Large intestine (tissue), 12 donors: Measurements from ENCODE around the gene CNEP1R1. TPM values are rescaled to one million over a fixed set of nuclear protein-coding genes. Genes with fewer than 3 reads are reported as not detected.

Experiments
- DNase-seq, 2 donors: peaks; one replicate each; pipeline versions ENCODE4 v3.0.0 to v3.0.0-alpha.2; 2013
- H3K27ac ChIP-seq: one replicate; pipeline ENCODE4 v1.5.1; 2013; ENCODE audit warnings: low read length
- H3K27me3 ChIP-seq: 2 replicates; pipeline ENCODE4 v1.6.1; 2013; ENCODE audit warnings: low read length; ENCODE audit not compliant: control insufficient read depth, insufficient read depth
- H3K36me3 ChIP-seq: 2 replicates; pipeline ENCODE4 v1.6.1; 2013; ENCODE audit warnings: low read length; ENCODE audit not compliant: control insufficient read depth, insufficient read depth
- H3K4me1 ChIP-seq: one replicate; pipeline ENCODE4 v1.6.1; 2013; ENCODE audit warnings: low read length; ENCODE audit not compliant: control insufficient read depth, insufficient read depth
- H3K4me3 ChIP-seq: one replicate; pipeline ENCODE4 v1.5.1; 2013; ENCODE audit warnings: low read length
- H3K9me3 ChIP-seq: one replicate; pipeline ENCODE4 v1.6.1; 2013; ENCODE audit warnings: mild to moderate bottlenecking, low read depth, low read length, moderate library complexity; ENCODE audit not compliant: control insufficient read depth
- WGBS: methylation state at CpG from one replicate; pipeline ENCODE4 v1.1.5; 2013; ENCODE audit warnings: low lambda C conversion rate; ENCODE audit not compliant: insufficient coverage; 5-methylcytosine and 5-hydroxymethylcytosine counted together
- long read RNA-seq, 11 donors: transcript quantifications; one replicate each; lab custom pipeline, GENCODE V29; 2026
- polyA plus RNA-seq: library from polyadenylated mRNA; unstranded; fragments of 120-200 nt; gene quantifications from one replicate; pipeline ENCODE4 v1.2.1, GENCODE V29; 2013

The CNEP1R1 gene
- polyA plus RNA-seq = 25.3 TPM
- long read RNA-seq, donor 1, partial matches to known transcripts = 0 of 5 reads
- long read RNA-seq, donor 1, other reads (novel, unspliced or antisense) = 0 of 5 reads
- long read RNA-seq, donor 2, partial matches to known transcripts = 0 of 4 reads
- long read RNA-seq, donor 2, other reads (novel, unspliced or antisense) = 0 of 4 reads
- long read RNA-seq, donor 3 = 0 reads
- long read RNA-seq, donor 4, partial matches to known transcripts = 0 of 2 reads
- long read RNA-seq, donor 4, other reads (novel, unspliced or antisense) = 0 of 2 reads
- long read RNA-seq, donor 5, partial matches to known transcripts = 0 of 3 reads
- long read RNA-seq, donor 5, other reads (novel, unspliced or antisense) = 0 of 3 reads
- long read RNA-seq, donor 6, partial matches to known transcripts = 0 of 4 reads
- long read RNA-seq, donor 6, other reads (novel, unspliced or antisense) = 0 of 4 reads
- long read RNA-seq, donor 7, partial matches to known transcripts = 7 of 9 reads
- long read RNA-seq, donor 7, other reads (novel, unspliced or antisense) = 0 of 9 reads
- long read RNA-seq, donor 8, transcript CNEP1R1-202 (6 exons, 2,117 nt) = major isoform, 10 of 13 reads
- long read RNA-seq, donor 8, partial matches to known transcripts = 0 of 13 reads
- long read RNA-seq, donor 8, other reads (novel, unspliced or antisense) = 0 of 13 reads
- long read RNA-seq, donor 9, partial matches to known transcripts = 0 of 5 reads
- long read RNA-seq, donor 9, other reads (novel, unspliced or antisense) = 0 of 5 reads
- long read RNA-seq, donor 10, transcript CNEP1R1-202 (6 exons, 2,117 nt) = major isoform, 7 of 8 reads
- long read RNA-seq, donor 10, partial matches to known transcripts = 0 of 8 reads
- long read RNA-seq, donor 10, other reads (novel, unspliced or antisense) = 0 of 8 reads
- long read RNA-seq, donor 11, partial matches to known transcripts = 0 of 2 reads
- long read RNA-seq, donor 11, other reads (novel, unspliced or antisense) = 0 of 2 reads

- WGBS = no CpG with 5 or more reads among the region's 65 CpGs
- Histone ChIP-seq H3K4me1 (peaks cover 3% of the 10 kb centered on the region), H3K27ac (peak within 1 kb of the TSS; percentile 77), H3K36me3 (peaks cover 2% of the 10 kb centered on the region), H3K9me3 (no peaks in the 10 kb centered on the region), H3K4me3 (peak within 1 kb of the TSS; percentile 92), H3K27me3 (peaks cover 3% of the 10 kb centered on the region)
- DNase-seq = peak; percentile 96 to 99
Observed at GRCh38 chr16:50024684-50025536, at the start of gene CNEP1R1. TSS of gene CNEP1R1 (plus strand) at chr16:50025225. CDS start at chr16:50025316, 91 bp downstream.

GRCh38 chr16:49977427-49977826, 47.6 kb upstream of the CNEP1R1 start:
- Histone ChIP-seq H3K27ac (no peak overlapping the region), H3K9me3 (no peaks in the 10 kb centered on the region), H3K27me3 (no peaks in the 10 kb centered on the region), H3K4me1 (no peaks in the 10 kb centered on the region), H3K4me3 (no peak overlapping the region), H3K36me3 (no peaks in the 10 kb centered on the region)
- no peak for DNase-seq

GRCh38 chr16:49978569-49979326, 46.3 kb upstream of the CNEP1R1 start:
- H3K27me3 ChIP-seq = no peaks in the 10 kb centered on the region
- no peaks in the 10 kb centered on the region for H3K4me1 ChIP-seq
- no peak for DNase-seq
- WGBS = 95% methylated on average over 5 of the region's 6 CpGs
- H3K27ac ChIP-seq = no peak overlapping the region
- H3K4me3 ChIP-seq = no peak overlapping the region
- no peaks in the 10 kb centered on the region for H3K36me3 ChIP-seq
- no peaks in the 10 kb centered on the region for H3K9me3 ChIP-seq

GRCh38 chr16:49980166-49980565, 44.9 kb upstream of the CNEP1R1 start:
- DNase-seq = peak; percentile 30 to 31

GRCh38 chr16:49986351-49987124, 38.5 kb upstream of the CNEP1R1 start:
- no peaks in the 10 kb centered on the region for H3K27me3 ChIP-seq
- H3K36me3 ChIP-seq = no peaks in the 10 kb centered on the region
- no peaks in the 10 kb centered on the region for H3K4me1 ChIP-seq
- WGBS = 93% methylated on average over 3 of the region's 17 CpGs
- no peak for DNase-seq
- H3K9me3 ChIP-seq = no peaks in the 10 kb centered on the region
- H3K4me3 ChIP-seq = no peak overlapping the region
- no peak overlapping the region for H3K27ac ChIP-seq

More at GRCh38 chr16:49980166-49980565, 44.9 kb upstream of the CNEP1R1 start:
- Histone ChIP-seq H3K9me3 (no peaks in the 10 kb centered on the region), H3K27ac (peak overlapping the region; percentile 16), H3K4me1 (no peaks in the 10 kb centered on the region), H3K36me3 (no peaks in the 10 kb centered on the region), H3K27me3 (no peaks in the 10 kb centered on the region), H3K4me3 (no peak overlapping the region)
- WGBS = no CpG with 5 or more reads among the region's 3 CpGs

- Histone ChIP-seq H3K27ac (no peak overlapping the region), H3K9me3 (no peaks in the 10 kb centered on the region), H3K27me3 (no peaks in the 10 kb centered on the region), H3K4me1 (no peaks in the 10 kb centered on the region), H3K4me3 (no peak overlapping the region), H3K36me3 (no peaks in the 10 kb centered on the region)
- DNase-seq = no peak
- 64% methylated on average over 3 of the region's 5 CpGs for WGBS
Observed at GRCh38 chr16:49987381-49987780, 37.6 kb upstream of the CNEP1R1 start.

GRCh38 chr16:49992825-49993224, 32.2 kb upstream of the CNEP1R1 start:
- Histone ChIP-seq H3K36me3 (no peaks in the 10 kb centered on the region), H3K4me3 (no peak overlapping the region), H3K27me3 (peaks cover 3% of the 10 kb centered on the region), H3K9me3 (no peaks in the 10 kb centered on the region), H3K4me1 (no peaks in the 10 kb centered on the region), H3K27ac (no peak overlapping the region)
- DNase-seq = no peak
- no CpG with 5 or more reads among the region's 8 CpGs for WGBS

GRCh38 chr16:49993579-49993978, 31.4 kb upstream of the CNEP1R1 start:
- H3K9me3 ChIP-seq = no peaks in the 10 kb centered on the region
- H3K27ac ChIP-seq = no peak overlapping the region
- H3K36me3 ChIP-seq = no peaks in the 10 kb centered on the region
- DNase-seq = no peak
- no CpG with 5 or more reads among the region's 1 CpG for WGBS
- H3K4me3 ChIP-seq = no peak overlapping the region
- H3K27me3 ChIP-seq = peaks cover 3% of the 10 kb centered on the region
- no peaks in the 10 kb centered on the region for H3K4me1 ChIP-seq

- Histone ChIP-seq H3K4me1 (no peaks in the 10 kb centered on the region), H3K4me3 (no peak overlapping the region), H3K36me3 (no peaks in the 10 kb centered on the region), H3K27ac (no peak overlapping the region), H3K9me3 (no peaks in the 10 kb centered on the region), H3K27me3 (peaks cover 3% of the 10 kb centered on the region)
- WGBS = no CpG with 5 or more reads among the region's 1 CpG
- DNase-seq = no peak
Observed at GRCh38 chr16:49994006-49994405, 31.0 kb upstream of the CNEP1R1 start.
